Ovary (tissue), 3 donors: ENCODE data around the gene ROR2.

Experiments
- POLR2A ChIP-seq: fragments of 450-650 bp; IDR thresholded peaks from one replicate; pipeline ENCODE4 v1.6.1; 2017; ENCODE audit warnings: antibody characterized with exemption, mild to moderate bottlenecking, moderate library complexity
- TF ChIP-seq, protein P1 (sequence below), 3 donors: fragments of 450-650 bp in 2 of 3; fragments of 200-600 bp in 1 of 3; IDR thresholded peaks; one replicate each; pipeline versions ENCODE4 v1.5.1 to v1.8.0; 2016 to 2022; ENCODE audit warnings: antibody characterized with exemption in 3 of 3, mild to moderate bottlenecking in 1 of 3
- donor health status: DM: no; HTN: no; CAD: no.

DNA sequence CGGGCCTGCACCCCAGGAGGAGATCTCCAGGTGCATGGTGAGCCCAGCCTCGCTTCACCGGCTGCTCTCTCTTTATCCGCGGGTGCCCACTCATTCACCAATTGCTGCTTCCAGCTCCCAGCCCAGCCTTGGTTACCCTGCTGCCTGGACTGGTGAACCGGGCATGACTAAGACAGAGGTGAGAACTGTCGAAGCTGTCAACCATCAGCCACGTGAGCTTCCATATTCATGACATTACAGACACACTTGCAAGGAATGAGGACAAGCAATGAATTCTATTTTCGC lies 220.5 kb downstream of the ROR2 start:
- TF ChIP-seq, protein P1, sequence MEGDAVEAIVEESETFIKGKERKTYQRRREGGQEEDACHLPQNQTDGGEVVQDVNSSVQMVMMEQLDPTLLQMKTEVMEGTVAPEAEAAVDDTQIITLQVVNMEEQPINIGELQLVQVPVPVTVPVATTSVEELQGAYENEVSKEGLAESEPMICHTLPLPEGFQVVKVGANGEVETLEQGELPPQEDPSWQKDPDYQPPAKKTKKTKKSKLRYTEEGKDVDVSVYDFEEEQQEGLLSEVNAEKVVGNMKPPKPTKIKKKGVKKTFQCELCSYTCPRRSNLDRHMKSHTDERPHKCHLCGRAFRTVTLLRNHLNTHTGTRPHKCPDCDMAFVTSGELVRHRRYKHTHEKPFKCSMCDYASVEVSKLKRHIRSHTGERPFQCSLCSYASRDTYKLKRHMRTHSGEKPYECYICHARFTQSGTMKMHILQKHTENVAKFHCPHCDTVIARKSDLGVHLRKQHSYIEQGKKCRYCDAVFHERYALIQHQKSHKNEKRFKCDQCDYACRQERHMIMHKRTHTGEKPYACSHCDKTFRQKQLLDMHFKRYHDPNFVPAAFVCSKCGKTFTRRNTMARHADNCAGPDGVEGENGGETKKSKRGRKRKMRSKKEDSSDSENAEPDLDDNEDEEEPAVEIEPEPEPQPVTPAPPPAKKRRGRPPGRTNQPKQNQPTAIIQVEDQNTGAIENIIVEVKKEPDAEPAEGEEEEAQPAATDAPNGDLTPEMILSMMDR (IDR thresholded peaks at IDR 0.05), result no peak
- TF ChIP-seq POLR2A, result no peak
